AG04450 (cell line): ENCODE measurements around the gene NKRF. TPM values are rescaled to one million over a fixed set of nuclear protein-coding genes. Genes with fewer than 3 reads are reported as not detected.

Experiments used
- CTCF ChIA-PET: fragments of 300-600, 350-600 bp; formaldehyde crosslinking; extraction: SDS; loops from one replicate; lab custom pipeline; 2022; ENCODE audit warnings: antibody characterized with exemption, inconsistent platforms; lab: Charles Lee
- POLR2A ChIA-PET: fragments of 350-600 bp; formaldehyde crosslinking; extraction: SDS; loops from one replicate; lab custom pipeline; 2021; ENCODE audit warnings: antibody characterized with exemption, inconsistent platforms; lab: Yijun Ruan, JAX
- DNase-seq: peaks from one replicate; pipeline ENCODE4 v3.0.0-alpha.2; 2011; ENCODE audit warnings: low read depth, low spot score
- H3K27ac ChIP-seq: one replicate; pipeline ENCODE4 v1.5.1; 2012; ENCODE audit warnings: low read depth, low read length, control low read depth
- H3K27me3 ChIP-seq: one replicate; pipeline ENCODE4 v1.6.0; 2012; ENCODE audit warnings: low read length; ENCODE audit not compliant: control insufficient read depth, insufficient read depth
- H3K4me3 ChIP-seq: 2 replicates; pipeline ENCODE4 v1.5.1; 2011; ENCODE audit warnings: mild to moderate bottlenecking, low read depth, low read length, control low read depth
- H3K9me3 ChIP-seq: 2 replicates; pipeline ENCODE4 v1.5.1; 2012; ENCODE audit warnings: low read length; ENCODE audit not compliant: control insufficient read depth, insufficient read depth
- CTCF ChIP-seq: IDR thresholded peaks from 2 replicates; pipeline ENCODE4 v1.5.1; 2011; ENCODE audit warnings: low read depth, low read length, control low read depth, inconsistent platforms
- polyA plus RNA-seq: library from polyadenylated mRNA; depleted of rRNA; stranded (reverse); fragments of >200 nt; gene quantifications from 2 replicates; pipeline ENCODE4 v1.2.3, GENCODE V29; 2011

The NKRF gene
- polyA plus RNA-seq, 1 experiment = 6.4 TPM

DNA sequence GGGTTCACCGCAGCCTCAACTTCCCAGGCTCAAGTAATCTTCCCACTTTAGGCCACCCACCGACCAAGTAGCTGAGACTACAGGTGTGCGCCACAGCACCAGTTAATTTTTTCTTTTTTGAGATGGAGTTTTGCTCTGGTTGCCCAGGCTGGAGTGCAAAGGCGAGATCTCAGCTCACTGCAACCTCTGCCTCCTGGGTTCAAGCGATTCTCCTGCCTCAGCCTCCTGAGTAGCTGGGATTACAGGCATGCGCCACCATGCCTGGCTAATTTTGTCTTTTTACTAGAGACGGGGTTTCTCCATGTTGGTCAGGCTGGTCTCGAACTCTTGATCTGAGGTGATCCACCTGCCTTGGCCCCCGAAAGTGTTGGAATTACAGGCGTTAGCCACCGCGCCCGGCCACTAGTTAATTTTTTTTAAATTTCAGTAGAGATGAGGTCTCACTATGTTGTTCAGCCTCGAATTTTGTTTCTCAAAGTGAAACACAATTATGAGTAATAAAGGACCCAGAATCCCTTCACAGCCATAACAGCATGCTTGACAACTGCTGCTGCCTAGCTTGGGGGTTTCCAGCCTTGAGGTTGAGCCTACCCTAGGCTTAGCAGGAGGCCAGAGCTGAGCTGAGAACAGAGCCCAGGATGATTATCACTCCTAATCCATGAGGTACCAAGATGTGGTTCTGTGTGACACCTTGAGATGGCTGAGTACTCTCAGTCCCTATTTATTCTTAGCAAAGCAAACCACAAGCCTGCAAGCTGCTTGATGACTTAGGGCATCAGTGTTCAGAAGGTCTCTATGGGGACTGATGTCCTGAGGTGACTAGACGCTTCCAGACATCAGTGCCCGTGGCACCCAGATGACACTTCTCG is 41.6 kb upstream of the NKRF start:
- no peak for DNase-seq
- TF ChIP-seq CTCF = no peak
- no peaks in the 10 kb centered on the region for H3K27me3 ChIP-seq
- ChIA-PET POLR2A (no interaction called here), CTCF (no interaction called here)
- no peak overlapping the region for H3K4me3 ChIP-seq
- no peaks in the 10 kb centered on the region for H3K9me3 ChIP-seq
- no peak overlapping the region for H3K27ac ChIP-seq

DNA sequence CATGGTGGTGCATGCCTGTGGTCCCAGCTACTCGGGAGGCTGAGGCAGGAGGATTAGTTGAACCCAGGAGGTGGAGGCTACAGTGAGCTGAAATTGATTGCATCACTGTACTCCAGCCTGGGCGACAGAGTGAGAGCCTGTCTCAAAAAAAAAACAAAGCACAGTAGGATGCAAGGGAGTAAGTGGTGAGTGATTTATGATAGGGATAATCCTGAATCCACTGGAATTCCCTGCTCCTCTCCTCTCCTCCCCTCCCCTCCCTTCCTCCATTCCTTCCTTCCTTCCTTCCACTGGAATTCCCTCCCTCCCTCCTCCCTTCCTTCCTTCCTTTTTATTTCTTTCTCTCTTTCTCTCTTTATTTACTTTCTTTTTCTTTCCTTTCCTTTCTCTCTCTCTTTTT is 40.9 kb upstream of the NKRF start:
- Histone ChIP-seq H3K27me3 (no peaks in the 10 kb centered on the region), H3K27ac (no peak overlapping the region), H3K4me3 (no peak overlapping the region), H3K9me3 (no peaks in the 10 kb centered on the region)
- no peak for DNase-seq
- CTCF ChIA-PET = no interaction called here
- TF ChIP-seq CTCF = no peak
- POLR2A ChIA-PET = no interaction called here

DNA sequence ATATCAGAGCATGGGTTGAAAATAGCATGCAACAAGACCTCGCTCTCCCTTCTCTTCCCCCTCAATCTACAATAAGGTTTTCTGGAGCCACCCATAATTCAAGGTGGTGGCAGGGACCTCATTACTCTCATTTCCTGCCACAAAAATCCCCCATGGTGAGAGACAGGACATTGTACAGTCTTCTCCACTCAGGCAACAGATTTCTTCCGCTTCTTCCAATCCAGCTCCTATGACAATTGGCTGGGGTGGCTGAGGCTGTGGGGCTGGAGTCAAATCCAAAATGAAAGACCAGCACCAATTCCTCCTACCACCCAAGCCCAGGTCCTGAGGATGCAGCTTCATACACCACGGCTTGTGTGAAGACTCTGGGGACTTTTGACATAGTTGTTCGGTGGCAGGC is 40.3 kb upstream of the NKRF start:
- H3K27me3 ChIP-seq = no peaks in the 10 kb centered on the region
- ChIA-PET POLR2A (no interaction called here), CTCF (no interaction called here)
- H3K27ac ChIP-seq = no peak overlapping the region
- no peak for DNase-seq
- no peak overlapping the region for H3K4me3 ChIP-seq
- TF ChIP-seq CTCF = no peak
- H3K9me3 ChIP-seq = no peaks in the 10 kb centered on the region

DNA sequence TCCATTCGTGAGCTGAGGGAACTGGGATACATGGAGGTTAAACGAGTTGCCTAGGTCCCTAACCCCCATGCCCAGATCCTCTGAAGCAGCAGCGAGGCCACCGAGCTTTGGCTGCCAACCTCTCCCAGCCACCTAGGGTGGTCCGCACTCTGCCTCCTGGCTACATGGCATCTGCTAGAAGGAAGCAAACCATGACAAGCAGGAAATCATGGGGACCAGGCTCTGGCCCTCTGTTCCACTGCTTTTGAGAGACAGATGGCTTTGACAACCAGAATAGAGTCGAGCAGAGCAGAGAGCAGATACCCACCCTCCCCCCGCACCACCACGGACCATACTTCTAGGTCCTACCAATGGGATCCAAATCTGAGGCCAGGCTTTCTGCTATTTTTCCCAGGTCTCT is 37.5 kb upstream of the NKRF start:
- Histone ChIP-seq H3K9me3 (no peaks in the 10 kb centered on the region), H3K4me3 (no peak overlapping the region), H3K27me3 (no peaks in the 10 kb centered on the region), H3K27ac (no peak overlapping the region)
- no peak for DNase-seq
- no peak for TF ChIP-seq CTCF
- ChIA-PET CTCF (no interaction called here), POLR2A (no interaction called here)

DNA sequence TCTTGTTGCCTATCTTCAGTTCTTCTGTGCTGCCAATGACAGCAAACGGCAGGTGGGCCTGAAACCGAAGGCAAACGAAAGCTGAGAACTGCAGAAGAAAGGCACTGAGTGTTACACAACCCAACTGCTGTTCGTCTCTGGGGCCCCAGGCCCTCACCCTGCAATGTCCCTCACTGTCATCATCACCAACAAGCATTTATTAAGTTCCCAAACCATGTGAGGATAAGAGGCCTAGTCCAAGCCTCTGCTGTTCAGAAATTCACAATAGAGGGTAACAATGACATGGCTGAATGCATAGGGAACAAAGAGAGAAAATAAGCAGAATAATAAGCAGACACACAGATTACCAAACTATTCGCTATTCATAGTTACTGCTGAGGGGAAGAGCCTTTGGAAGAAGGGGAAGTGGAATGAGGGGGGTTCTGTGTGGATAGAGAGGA is 34.5 kb upstream of the NKRF start:
- ChIA-PET POLR2A (no interaction called here), CTCF (no interaction called here)
- DNase-seq = no peak
- no peak overlapping the region for H3K4me3 ChIP-seq
- no peak for TF ChIP-seq CTCF
- H3K9me3 ChIP-seq = no peaks in the 10 kb centered on the region
- H3K27me3 ChIP-seq = no peaks in the 10 kb centered on the region
- H3K27ac ChIP-seq = no peak overlapping the region
